Stimulated activated CD8-positive, alpha-beta memory T cell treated with anti-CD3 and anti-CD28 coated beads, Interleukin-7, amount 100 ng/mL, for 1 hour (primary cell): ENCODE data around the gene APOBEC3B.
"Not testable (repeated sequence)": the region's sequence is repeated elsewhere in the genome, so short reads cannot be mapped to it uniquely, and the experiment has no call there.

Experiments
- DNase-seq, 2 donors: peaks; one replicate each; pipeline ENCODE4 v3.0.0-alpha.2; 2020; ENCODE audit warnings: low read depth in 2 of 2

Gene APOBEC3B

GRCh38 chr22:38951734-38952133 lies 30.4 kb upstream of the APOBEC3B start:
- DNase-seq = no peak

DNA sequence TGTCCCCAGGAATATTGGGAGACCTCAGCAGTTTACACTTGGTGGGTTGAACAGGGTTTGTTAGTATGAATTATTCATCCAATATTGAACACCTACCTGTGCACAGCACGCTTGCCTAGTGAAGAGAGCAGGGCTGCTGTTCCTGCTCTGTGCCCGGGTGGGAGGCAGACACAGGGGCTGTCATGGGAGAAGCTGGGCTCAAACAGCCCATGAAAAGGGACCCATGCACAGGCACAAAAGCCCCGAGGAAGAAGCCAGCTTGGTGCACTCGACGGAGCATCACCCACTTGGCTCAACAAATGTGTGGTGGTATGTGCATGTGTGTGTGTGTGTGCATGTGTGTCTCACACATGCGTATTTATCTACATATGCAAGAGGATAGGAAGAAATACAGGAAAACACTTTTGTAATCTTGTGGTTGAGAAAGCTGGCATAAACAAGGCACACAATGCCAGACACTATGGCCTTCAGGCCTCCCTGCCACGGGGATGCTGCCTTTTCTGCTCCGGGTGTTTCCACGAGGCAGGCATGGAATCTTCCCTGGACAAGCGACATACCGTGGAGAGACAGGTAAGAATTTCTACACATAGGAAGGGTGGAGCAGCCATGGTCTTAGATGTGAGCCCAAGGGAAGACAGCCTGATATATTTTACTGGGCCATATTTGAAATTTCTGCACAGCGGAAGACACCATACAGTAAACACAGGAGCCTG lies 29.7 kb upstream of the APOBEC3B start:
- no peak for DNase-seq

DNA sequence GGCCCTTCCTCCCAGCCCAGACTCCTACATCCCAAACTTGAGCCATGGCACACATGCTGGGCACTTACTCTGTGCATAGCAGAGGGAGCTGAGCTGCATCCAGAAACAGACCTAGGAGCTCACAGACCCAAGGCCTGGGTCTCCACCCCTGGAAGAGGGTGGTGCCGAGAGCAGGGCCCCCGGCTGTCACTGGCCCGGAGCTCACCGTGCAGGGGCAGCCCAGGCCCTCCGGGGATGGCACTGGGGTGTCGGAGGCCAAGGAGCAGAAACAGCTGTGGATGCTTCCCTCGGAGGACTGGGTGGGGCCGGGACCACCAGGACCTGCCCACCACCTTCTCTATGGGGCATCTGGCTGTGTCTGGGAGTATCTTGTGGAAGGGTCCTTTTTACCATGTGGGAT lies 29.1 kb upstream of the APOBEC3B start:
- DNase-seq = no peak

DNA sequence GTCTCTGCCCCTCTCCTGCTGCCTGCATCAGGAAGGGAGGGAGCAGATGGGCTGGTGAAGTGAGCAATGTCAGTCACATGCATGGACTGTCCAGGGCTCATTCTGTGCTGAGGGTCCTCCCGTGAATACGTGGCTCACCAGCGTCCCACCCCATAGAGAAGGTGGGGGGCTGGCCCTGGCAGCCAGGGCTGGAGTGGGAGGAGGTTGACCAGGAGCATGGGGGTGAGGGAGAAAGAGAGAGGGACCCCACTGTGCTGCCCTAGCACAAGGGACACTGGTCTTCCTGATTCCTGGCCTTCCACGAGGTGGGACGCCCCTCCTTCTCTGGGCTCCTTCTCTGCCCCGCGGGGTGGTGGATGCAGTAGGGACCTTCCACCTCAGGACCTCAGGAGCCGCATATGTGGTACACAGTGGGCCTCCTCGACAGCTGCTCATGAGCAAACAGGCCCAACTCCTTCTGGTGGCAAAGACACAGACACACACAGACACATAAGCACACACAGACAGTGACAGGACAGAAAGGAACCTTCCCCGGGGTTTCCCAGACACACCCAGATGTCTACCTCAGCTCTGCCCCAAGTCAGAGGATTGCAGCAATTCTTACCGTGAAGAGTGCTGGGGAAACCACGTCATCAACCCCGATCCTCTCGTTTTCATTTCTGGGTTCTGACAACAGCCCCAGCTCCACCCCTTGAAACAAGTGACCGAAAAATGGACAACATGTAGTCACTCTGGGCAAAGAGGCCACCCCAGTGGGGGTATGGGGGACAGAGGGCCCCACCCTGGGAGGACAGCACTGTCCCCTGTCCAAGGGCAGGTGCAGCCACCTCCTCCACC lies 28.4 kb upstream of the APOBEC3B start:
- DNase-seq = no peak

DNA sequence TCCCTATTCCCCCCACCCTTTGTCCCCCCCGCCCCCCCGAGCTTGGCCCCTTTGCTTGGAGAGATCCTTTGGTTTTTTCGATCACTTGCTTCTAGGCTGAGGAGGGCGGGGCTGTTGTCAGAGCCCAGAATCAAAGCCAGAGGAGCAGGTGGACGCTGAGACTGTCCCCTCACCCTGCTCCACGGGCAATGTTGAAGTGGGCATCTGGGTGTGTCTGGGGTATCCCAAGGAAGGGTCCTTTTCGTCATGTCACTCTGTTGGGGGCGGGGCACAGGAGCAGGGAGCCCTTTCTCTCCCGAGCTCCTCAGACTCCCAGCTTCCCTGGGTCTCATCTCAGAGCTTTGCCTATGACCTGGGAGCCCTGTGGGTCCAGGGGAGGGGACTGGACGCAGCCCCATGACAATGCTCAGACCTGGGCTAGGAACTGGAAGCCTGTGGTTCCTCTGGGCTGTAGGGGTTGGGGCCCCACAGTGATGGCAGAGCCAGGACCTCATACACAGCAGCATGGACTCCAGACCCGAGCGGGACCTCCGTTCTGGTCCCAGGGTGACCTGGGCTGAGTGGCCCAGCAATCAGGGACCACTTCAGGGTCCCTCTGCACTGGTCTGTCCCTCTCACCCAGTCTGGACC lies 27.6 kb upstream of the APOBEC3B start:
- no peak for DNase-seq

DNA sequence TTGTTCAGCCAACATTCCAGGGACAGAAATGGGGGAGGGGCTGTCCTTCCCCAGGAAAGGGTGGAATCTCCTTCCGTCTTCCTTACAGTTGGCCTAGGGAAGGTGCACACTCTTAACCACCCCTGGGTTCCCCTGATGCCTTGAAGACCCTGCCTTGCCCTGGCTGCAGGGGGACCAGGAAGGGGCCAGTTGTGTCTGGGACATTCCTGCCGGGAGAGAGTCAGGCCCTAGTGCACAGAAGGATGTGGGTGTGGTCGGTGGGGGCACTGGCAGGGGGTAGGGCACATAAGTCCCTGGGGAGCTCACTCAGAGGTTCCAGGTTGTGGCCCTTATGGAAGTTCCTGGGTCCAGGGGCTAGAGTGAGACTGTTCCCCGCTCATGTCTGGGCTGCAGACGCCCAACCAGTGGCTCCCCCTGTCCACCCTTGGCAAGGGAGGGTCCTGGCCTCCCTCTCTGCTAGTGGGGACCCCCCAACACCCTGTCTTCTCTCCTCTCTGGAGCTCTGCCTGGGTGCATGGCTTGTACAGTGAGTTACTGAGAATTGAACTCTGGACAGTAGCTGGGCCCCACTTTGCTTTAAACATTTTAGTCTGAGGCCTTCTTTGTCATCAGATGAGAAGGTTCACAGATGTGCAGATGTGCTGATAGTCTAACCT lies 26.8 kb upstream of the APOBEC3B start:
- no peak for DNase-seq

DNA sequence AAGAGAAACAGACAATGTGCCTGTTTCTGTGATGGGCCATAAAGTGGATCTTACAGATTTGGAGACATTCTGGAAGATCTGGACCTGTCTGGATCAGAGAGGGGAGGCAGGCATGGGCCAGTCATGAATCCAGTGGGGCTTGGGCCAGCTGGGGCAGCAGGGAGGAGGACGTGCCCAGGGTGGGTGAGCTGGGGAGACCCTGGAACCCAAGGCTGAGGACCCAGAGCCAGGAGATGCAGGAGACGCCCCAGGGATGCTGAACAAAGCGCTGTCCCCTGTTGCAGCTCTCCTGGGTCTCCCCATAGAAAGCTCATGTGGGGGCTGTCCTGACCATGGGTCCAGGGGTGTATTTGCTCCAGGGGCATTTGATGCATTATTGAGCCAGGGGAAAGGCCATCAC lies 26.2 kb upstream of the APOBEC3B start:
- no peak for DNase-seq

GRCh38 chr22:38956551-38956950 lies 25.6 kb upstream of the APOBEC3B start:
- no peak for DNase-seq

DNA sequence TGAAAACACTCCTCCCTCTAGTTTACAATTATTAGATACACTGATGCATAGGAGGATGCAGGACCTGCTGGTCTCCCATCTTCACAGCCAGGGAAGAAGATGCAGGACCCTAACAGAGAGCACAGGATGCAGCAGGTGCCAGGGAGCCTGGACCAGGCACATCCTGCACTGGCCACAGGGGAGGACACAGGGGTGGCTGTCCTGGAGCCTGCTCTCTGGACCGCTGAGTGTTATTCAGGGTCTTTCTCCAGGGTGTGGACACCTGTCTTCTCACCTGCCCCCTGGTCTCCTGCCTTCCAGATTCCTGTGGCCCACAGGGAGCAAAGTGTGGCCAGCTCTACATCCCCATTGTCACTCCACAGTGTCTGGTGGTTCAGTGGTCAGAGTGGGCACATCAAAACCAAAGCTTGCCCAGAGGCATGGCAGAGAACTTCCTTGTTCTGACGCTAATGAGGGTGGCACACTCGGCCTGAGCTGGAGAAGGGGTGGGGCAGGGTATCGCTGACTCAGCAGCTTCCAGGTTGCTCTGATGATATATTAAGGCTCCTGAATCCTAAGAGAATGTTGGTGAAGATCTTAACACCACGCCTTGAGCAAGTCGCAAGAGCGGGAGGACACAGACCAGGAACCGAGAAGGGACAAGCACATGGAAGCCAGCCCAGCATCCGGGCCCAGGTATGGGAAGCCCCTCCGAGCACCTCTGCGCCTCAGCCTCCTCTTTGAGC lies 24.9 kb upstream of the APOBEC3B start, which contains the start of gene APOBEC3A:
TSS of gene APOBEC3A (plus strand) at position 564 of the 725 bp plus-strand sequence. CDS start at position 647, 83 bp downstream.
- no peak for DNase-seq

DNA sequence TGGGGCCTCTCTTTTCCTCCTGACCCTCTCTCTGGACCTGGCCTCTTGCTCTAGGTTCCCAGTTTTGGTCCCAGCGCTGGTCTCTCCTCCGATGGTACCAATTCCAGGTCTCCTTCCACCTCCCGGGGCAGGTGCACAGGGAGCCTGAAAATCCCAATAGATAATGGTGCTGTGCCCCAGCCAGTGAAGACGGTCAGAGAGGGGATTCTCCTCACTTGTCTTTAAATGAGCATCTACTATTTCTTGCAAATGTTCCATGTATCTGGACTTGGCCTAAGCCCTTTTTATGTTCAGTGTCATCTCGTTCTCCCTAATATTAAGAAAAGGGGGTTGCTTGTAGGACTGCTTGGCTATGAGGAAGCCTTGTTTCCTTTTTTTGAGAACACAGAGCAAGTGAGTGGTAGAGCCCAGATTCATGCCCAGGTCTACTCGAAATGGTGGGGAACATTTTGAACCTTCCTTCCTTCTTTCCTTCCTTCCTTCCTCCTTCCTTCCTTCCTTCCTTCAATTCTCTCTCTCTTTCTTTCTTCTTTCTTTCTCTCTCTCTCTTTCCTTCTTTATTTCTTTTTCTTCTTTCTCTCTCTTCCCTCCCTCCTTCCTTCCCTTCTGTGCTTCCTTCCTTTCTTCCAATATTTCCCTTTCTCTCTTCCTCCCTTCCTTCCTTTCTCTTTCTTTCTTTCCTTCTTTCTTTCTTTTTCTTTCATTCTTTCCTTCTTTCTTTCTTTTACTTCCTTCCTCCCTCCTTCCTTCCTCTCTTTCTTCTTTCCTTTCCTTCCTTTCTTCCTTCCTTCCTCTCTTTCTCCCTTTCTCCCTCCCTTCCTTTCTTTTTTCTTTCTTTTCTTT lies 24.1 kb upstream of the APOBEC3B start:
- DNase-seq = no peak

- DNase-seq = not testable (repeated sequence)
Measured at GRCh38 chr22:38958651-38958943, 23.6 kb upstream of the APOBEC3B start.

DNA sequence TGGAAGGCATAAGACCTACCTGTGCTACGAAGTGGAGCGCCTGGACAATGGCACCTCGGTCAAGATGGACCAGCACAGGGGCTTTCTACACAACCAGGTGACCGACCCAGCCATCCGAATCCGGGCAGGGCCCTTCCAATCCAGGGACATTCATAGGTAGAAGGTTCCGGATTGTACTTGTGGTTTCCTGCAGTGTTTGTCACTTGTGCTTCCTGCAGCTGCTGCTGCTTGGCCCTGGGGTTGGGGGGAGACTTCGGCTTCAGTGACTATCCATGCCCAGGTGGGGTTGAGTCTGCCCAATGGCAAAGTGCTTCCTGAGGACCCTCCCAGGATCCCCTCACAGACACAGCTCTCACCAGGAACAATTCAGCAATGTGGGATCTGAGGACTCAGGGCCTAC lies 22.6 kb upstream of the APOBEC3B start:
- no peak for DNase-seq

DNA sequence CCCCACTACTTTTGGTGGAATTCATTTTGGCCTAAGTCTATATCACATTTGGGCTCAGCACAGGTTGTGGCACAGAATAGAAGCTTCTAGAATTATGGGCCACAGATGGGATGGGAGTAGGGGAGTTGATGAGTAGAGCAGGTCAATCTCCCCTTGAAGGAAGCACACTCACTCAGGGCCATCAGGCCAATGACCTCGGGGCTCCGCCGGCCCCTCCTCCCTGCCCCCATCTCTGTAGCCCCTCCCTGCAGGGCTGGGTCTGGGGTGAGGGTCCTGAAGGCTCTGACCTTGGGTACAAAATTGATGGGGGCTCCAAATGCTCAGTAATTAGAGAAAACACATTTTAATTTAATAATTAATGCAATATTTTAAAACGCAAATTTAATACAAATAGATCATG lies 21.5 kb upstream of the APOBEC3B start:
- not testable (repeated sequence) for DNase-seq

- DNase-seq = not testable (repeated sequence)
Measured at GRCh38 chr22:38963291-38963738, 18.8 kb upstream of the APOBEC3B start.

DNA sequence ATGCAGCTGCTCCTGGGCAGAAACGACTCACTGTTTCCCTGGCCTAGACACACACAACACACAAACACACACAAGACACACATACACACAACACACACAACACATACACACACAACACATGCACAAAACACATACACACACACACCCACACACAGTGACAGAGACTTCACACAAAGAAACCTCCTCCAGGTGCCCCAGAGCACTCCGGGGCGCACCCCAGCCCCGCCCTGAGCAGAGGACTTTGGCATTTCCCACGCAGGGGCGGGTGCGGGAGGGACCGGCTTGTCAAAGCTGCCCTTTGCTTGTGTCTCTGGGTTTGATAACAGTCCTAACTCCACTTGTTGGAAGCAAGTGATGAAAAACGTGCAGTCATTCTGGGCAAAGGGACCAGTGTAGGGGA lies 18.3 kb upstream of the APOBEC3B start:
- DNase-seq = no peak

DNA sequence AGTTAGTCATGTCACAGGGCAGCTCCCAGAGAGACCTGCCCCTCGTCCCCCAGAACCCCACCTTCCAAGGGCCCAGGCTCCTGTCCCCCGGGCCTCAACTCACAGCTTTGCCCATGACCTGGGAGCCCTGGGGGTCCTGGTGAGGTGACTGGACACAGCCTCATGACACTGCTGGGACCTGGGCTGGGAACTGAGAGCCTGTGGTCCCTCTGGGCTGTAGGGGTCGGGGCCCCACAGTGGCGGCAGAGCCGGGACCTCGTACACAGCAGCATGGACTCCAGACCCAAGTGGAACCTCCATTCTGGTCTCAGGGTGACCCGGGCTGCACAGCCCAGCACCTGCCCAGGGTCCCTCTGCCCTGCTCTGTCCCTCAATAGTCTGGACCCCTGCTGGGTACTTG lies 17.8 kb upstream of the APOBEC3B start:
- DNase-seq = no peak

GRCh38 chr22:38964989-38965388 lies 17.2 kb upstream of the APOBEC3B start:
- no peak for DNase-seq

DNA sequence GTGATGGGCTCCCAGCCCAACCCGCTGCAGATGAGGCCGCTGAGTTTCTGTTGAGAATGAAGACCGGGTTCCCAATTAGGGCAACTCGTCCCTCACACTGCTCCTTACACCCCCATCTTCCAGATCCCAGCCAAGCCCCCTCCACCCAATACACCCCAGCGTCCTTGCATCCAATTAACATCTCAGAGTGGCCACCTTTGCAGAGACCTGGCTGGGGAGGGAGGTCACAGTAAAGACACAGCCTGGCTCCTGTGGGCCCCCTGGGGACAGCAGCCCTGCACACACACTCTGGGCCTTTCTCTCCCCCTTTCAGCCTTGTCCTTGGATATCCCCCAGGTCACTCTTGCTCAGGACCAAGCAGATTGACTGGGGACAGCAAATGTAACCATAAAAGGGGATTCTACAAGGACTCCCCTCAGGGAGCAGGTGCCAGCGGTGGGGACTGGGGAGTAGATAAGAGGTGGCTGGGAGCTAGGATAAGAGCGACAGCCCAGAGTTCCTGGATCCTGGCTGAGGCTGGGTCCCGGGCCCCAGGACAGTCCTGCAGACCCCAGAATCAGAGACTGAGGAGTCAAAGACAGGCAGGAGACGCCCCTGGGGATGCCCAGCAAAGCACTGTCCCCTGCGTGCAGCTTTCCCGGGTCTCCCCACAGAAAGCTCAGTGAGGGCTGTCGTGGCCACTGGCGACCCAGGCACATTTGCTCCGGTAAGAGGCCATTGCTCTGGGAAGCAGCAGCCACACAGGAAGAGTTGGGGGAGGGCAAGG lies 16.4 kb upstream of the APOBEC3B start:
- no peak for DNase-seq

DNA sequence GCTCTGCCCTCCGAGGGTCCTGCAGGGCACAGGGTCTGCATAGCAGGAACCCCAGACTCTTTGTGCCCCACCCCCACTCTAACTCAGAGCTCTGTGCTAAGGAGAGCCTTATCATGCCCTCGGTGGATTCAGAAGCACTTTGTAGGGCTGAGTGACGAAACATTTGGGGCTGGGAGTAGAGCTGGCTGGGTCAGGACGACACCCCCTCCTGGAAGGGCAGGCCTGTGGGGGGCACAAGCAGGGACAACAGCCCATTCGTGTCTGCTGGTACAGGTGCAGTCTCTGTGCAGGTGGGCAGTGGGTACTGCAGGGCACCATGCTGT lies 15.8 kb upstream of the APOBEC3B start:
- DNase-seq = no peak

GRCh38 chr22:38966942-38967341 lies 15.2 kb upstream of the APOBEC3B start:
- DNase-seq = no peak
